H9 (cell line): Measurements from ENCODE around the gene SLC25A15. TPM values are rescaled to one million over a fixed set of nuclear protein-coding genes. Genes with fewer than 3 reads are reported as not detected.

ENCODE experiments used
- DNase-seq: peaks from one replicate; pipeline ENCODE4 v3.0.0-alpha.2; 2017
- H2AFZ ChIP-seq: one replicate; pipeline ENCODE4 v1.6.1; 2013; ENCODE audit warnings: mild to moderate bottlenecking, low read length, control low read depth, moderate library complexity
- H2AK5ac ChIP-seq: 2 replicates; pipeline ENCODE4 v1.6.1; 2013; ENCODE audit warnings: low read length, control low read depth, mixed read lengths; ENCODE audit not compliant: insufficient read length
- H2BK120ac ChIP-seq: one replicate; pipeline ENCODE4 v1.6.1; 2013; ENCODE audit warnings: low read depth, mild to moderate bottlenecking, low read length, control low read depth, inconsistent platforms; ENCODE audit not compliant: poor library complexity, severe bottlenecking
- H2BK12ac ChIP-seq: 2 replicates; pipeline ENCODE4 v1.6.1; 2013; ENCODE audit warnings: low read length, control low read depth, mixed read lengths, low read depth; ENCODE audit not compliant: insufficient read length
- H2BK15ac ChIP-seq: 2 replicates; pipeline ENCODE4 v1.6.1; 2013; ENCODE audit warnings: low read depth, low read length, control low read depth
- H2BK20ac ChIP-seq: one replicate; pipeline ENCODE4 v1.6.1; 2013; ENCODE audit warnings: low read depth, mild to moderate bottlenecking, low read length, control low read depth, inconsistent platforms; ENCODE audit not compliant: poor library complexity, severe bottlenecking
- H2BK5ac ChIP-seq: 2 replicates; pipeline ENCODE4 v1.6.1; 2013; ENCODE audit warnings: low read length, control low read depth, mixed read lengths; ENCODE audit not compliant: insufficient read length
- H3K14ac ChIP-seq: 2 replicates; pipeline ENCODE4 v1.6.1; 2013; ENCODE audit warnings: low read length, control low read depth; ENCODE audit not compliant: insufficient read depth
- H3K18ac ChIP-seq: 2 replicates; pipeline ENCODE4 v1.6.1; 2013; ENCODE audit warnings: low read depth, mild to moderate bottlenecking, mixed read lengths, low read length, control low read depth; ENCODE audit not compliant: insufficient read length
- H3K23ac ChIP-seq: 2 replicates; pipeline ENCODE4 v1.6.1; 2013; ENCODE audit warnings: low read length, control low read depth, mixed read lengths, low read depth; ENCODE audit not compliant: insufficient read length
- H3K23me2 ChIP-seq: 2 replicates; pipeline ENCODE4 v1.6.1; 2013; ENCODE audit warnings: low read depth, mild to moderate bottlenecking, mixed read lengths, low read length, control low read depth; ENCODE audit not compliant: insufficient read length, poor library complexity, severe bottlenecking
- H3K27ac ChIP-seq: 2 replicates; pipeline ENCODE4 v1.5.1; 2013; ENCODE audit warnings: low read length, control low read depth, mixed read lengths, low read depth; ENCODE audit not compliant: insufficient read length
- H3K27me3 ChIP-seq: 2 replicates; pipeline ENCODE4 v1.6.1; 2013; ENCODE audit warnings: low read length, control low read depth, inconsistent platforms; ENCODE audit not compliant: insufficient read depth
- H3K4ac ChIP-seq: 2 replicates; pipeline ENCODE4 v1.6.1; 2013; ENCODE audit warnings: low read depth, mild to moderate bottlenecking, control low read depth, inconsistent platforms, low read length, moderate library complexity
- H3K4me1 ChIP-seq: 2 replicates; pipeline ENCODE4 v1.6.1; 2013; ENCODE audit warnings: low read length, control low read depth, inconsistent platforms; ENCODE audit not compliant: insufficient read depth
- H3K4me2 ChIP-seq: 2 replicates; pipeline ENCODE4 v1.6.1; 2013; ENCODE audit warnings: low read length, control low read depth, mixed read lengths; ENCODE audit not compliant: insufficient read length, insufficient read depth
- H3K56ac ChIP-seq: 2 replicates; pipeline ENCODE4 v1.6.1; 2013; ENCODE audit warnings: low read depth, mild to moderate bottlenecking, mixed read lengths, low read length, control low read depth; ENCODE audit not compliant: insufficient read length
- H3K79me1 ChIP-seq: 2 replicates; pipeline ENCODE4 v1.6.1; 2013; ENCODE audit warnings: low read depth, mild to moderate bottlenecking, moderate library complexity, low read length, control low read depth, inconsistent platforms; ENCODE audit not compliant: insufficient read depth, poor library complexity, severe bottlenecking
- H3K79me2 ChIP-seq: 2 replicates; pipeline ENCODE4 v1.6.1; 2013; ENCODE audit warnings: low read length, control low read depth, inconsistent platforms; ENCODE audit not compliant: insufficient read depth
- H3K9ac ChIP-seq: 2 replicates; pipeline ENCODE4 v1.6.1; 2013; ENCODE audit warnings: low read length, control low read depth, mixed read lengths; ENCODE audit not compliant: insufficient read length; ENCODE audit errors: extremely low read depth
- H3K9me3 ChIP-seq: one replicate; pipeline ENCODE4 v1.6.1; 2013; ENCODE audit warnings: low read depth, low read length, inconsistent platforms; ENCODE audit not compliant: control insufficient read depth
- H3T11ph ChIP-seq: one replicate; pipeline ENCODE4 v1.6.1; 2013; ENCODE audit warnings: mild to moderate bottlenecking, low read length, control low read depth, inconsistent platforms
- H4K20me1 ChIP-seq: one replicate; pipeline ENCODE4 v1.6.1; 2013; ENCODE audit not compliant: control insufficient read depth, insufficient read length, insufficient read depth
- H4K5ac ChIP-seq: 2 replicates; pipeline ENCODE4 v1.6.1; 2013; ENCODE audit warnings: low read depth, mild to moderate bottlenecking, mixed read lengths, low read length, control low read depth; ENCODE audit not compliant: insufficient read length
- H4K8ac ChIP-seq: replicated peaks from 2 replicates; pipeline ENCODE4 v1.6.1; 2013; ENCODE audit warnings: low read length, control low read depth, mixed read lengths, low read depth; ENCODE audit not compliant: insufficient read length
- H4K91ac ChIP-seq: 2 replicates; pipeline ENCODE4 v1.6.1; 2013; ENCODE audit warnings: low read depth, mild to moderate bottlenecking, moderate library complexity, mixed read lengths, low read length, control low read depth; ENCODE audit not compliant: insufficient read length
- H3K27ac Mint-ChIP-seq, 3 experiments: 2 replicates in 2 of 3; 3 replicates in 1 of 3; pipeline ENCODE4 v1.8.0; 2020 to 2021; ENCODE audit warnings: mixed read lengths in 3 of 3, mild to moderate bottlenecking in 1 of 3, moderate library complexity in 1 of 3
- H3K27me3 Mint-ChIP-seq: 2 replicates; pipeline ENCODE4 v1.8.0; 2021; ENCODE audit warnings: low read depth, mild to moderate bottlenecking, moderate library complexity, mixed read lengths
- H3K36me3 Mint-ChIP-seq, 3 experiments: 2 replicates in 2 of 3; 3 replicates in 1 of 3; pipeline ENCODE4 v1.8.0; 2020 to 2021; ENCODE audit warnings: low read depth in 3 of 3, mixed read lengths in 3 of 3; ENCODE audit not compliant: insufficient read depth in 1 of 3
- H3K4me1 Mint-ChIP-seq, 2 experiments: 2 replicates each; pipeline ENCODE4 v1.8.0; 2020; ENCODE audit warnings: mixed read lengths in 2 of 2
- H3K4me3 Mint-ChIP-seq, 2 experiments: 2 replicates in 1 of 2; 3 replicates in 1 of 2; pipeline ENCODE4 v1.8.0; 2020 to 2021; ENCODE audit warnings: mild to moderate bottlenecking in 2 of 2, mixed read lengths in 2 of 2, moderate library complexity in 1 of 2
- H3K9me3 Mint-ChIP-seq, 2 experiments: 2 replicates in 1 of 2; 3 replicates in 1 of 2; pipeline ENCODE4 v1.8.0; 2020; ENCODE audit warnings: mild to moderate bottlenecking in 2 of 2, mixed read lengths in 2 of 2, moderate library complexity in 1 of 2
- CTCF ChIP-seq: fragments of 200-600 bp; sonication (generic); conservative IDR thresholded peaks from 3 replicates; pipeline ENCODE4 v1.8.0; 2021; ENCODE audit warnings: antibody characterized with exemption, mild to moderate bottlenecking
- WGBS: extraction: QIAGEN DNeasy Blood & Tissue Kit; methylation state at CpG from one replicate; pipeline ENCODE4 v1.1.7; 2013; ENCODE audit warnings: missing lambda C conversion rate, low lambda C conversion rate, mixed read lengths; ENCODE audit not compliant: insufficient read length; ENCODE audit errors: extremely low coverage; 5-methylcytosine and 5-hydroxymethylcytosine counted together
- total RNA-seq: library from RNA; stranded (reverse); gene quantifications from 2 replicates; pipeline ENCODE4 v1.2.1, GENCODE V29; 2021

Gene SLC25A15
- total RNA-seq, 1 experiment from 2014 or later = 21.1 TPM

DNA sequence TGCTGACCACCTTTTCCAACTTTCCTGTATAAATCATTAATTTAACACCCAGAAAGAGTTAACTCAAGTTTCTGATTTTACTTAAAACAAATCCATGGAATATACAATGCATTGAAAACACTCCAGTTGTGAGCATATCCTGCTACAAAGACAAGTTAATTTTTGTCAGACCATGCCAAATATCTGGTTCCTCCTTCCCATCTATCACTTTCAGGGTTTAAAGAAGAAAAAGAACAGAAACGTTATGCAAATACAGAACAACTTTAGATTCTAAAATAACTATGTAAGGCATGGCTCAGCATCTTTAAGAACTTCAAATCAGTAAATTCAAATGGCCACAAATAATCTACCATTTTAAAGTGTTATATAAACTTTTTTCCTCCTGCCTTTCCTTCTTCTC, 33.4 kb upstream of the SLC25A15 start:
- no peak overlapping the region for H3K18ac ChIP-seq

More for the DNA sequence above, 33.4 kb upstream of the SLC25A15 start:
- H2BK15ac ChIP-seq = no peak overlapping the region
- H3K4me1 ChIP-seq = no peaks in the 10 kb centered on the region
- no peaks in the 10 kb centered on the region for H3K27me3 ChIP-seq
- WGBS = no CpG with 5 or more reads among the region's 1 CpG
- H3K4ac ChIP-seq = no peak overlapping the region
- no peak overlapping the region; a peak in 1 of 5 replicates for H3K4me3 Mint-ChIP-seq
- H2BK20ac ChIP-seq = no peak overlapping the region
- H3K27ac ChIP-seq = no peak overlapping the region
- H3K9me3 Mint-ChIP-seq = no peaks in the 10 kb centered on the region
- H4K8ac ChIP-seq = no peak overlapping the region
- no peak overlapping the region for H3T11ph ChIP-seq
- no peak overlapping the region for H3K23ac ChIP-seq
- H3K79me1 ChIP-seq = no peaks in the 10 kb centered on the region
- H3K27ac Mint-ChIP-seq = no peak overlapping the region
- no peaks in the 10 kb centered on the region for H3K4me1 Mint-ChIP-seq
- no peak overlapping the region for H2BK5ac ChIP-seq
- no peak overlapping the region for H2BK12ac ChIP-seq
- no peak for TF ChIP-seq CTCF
- H4K91ac ChIP-seq = no peak overlapping the region
- no peak overlapping the region for H3K9ac ChIP-seq
- no peak overlapping the region for H2BK120ac ChIP-seq
- H3K9me3 ChIP-seq = no peaks in the 10 kb centered on the region
- H2AFZ ChIP-seq = no peak overlapping the region
- H4K20me1 ChIP-seq = no peaks in the 10 kb centered on the region
- H2AK5ac ChIP-seq = no peak overlapping the region
- H3K79me2 ChIP-seq = no peaks in the 10 kb centered on the region
- H3K36me3 Mint-ChIP-seq = peaks cover 14 to 46% (median 40%) of the 10 kb centered on the region in 3 experiments; a peak in 6 of 7 replicates
- H3K4me2 ChIP-seq = no peak overlapping the region
- no peak overlapping the region for H3K14ac ChIP-seq
- H4K5ac ChIP-seq = no peak overlapping the region
- H3K27me3 Mint-ChIP-seq = no peaks in the 10 kb centered on the region
- DNase-seq = no peak
- H3K23me2 ChIP-seq = no peaks in the 10 kb centered on the region
- H3K56ac ChIP-seq = no peak overlapping the region
